ENCODE measurements around the gene ARMH3.

ARMH3 gene

GRCh38 chr10:101848408-101848807 is 207.6 kb downstream of the ARMH3 start:
- Histone ChIP-seq H3F3A (ENCODE audit: control insufficient read depth, insufficient read depth) (no peaks in the 10 kb centered on the region), H3K4me2 (ENCODE audit: low read length) (no peak overlapping the region), H4K20me1 (ENCODE audit: control insufficient read depth, insufficient read depth, low read depth, low read length) (no peaks in the 10 kb centered on the region), H3K4me1 (ENCODE audit: control insufficient read depth, low read length) (peaks cover 16% of the 10 kb centered on the region), H3K27me3 (ENCODE audit: control insufficient read depth, low read length) (no peaks in the 10 kb centered on the region), H3K4me3 (ENCODE audit: low read length) (no peak overlapping the region), H3K9me2 (replicated peaks; ENCODE audit: control insufficient read depth, low read length) (no peaks in the 10 kb centered on the region), H3K9me3 (ENCODE audit: control insufficient read depth, insufficient read depth, low read length) (no peaks in the 10 kb centered on the region), H3K36me3 (ENCODE audit: control insufficient read depth, low read length) (no peaks in the 10 kb centered on the region), H3K27ac (ENCODE audit: low read depth, low read length) (no peak overlapping the region), H3K79me2 (ENCODE audit: control insufficient read depth, low read length) (no peaks in the 10 kb centered on the region)
- TF ChIP-seq EZH2phosphoT487 (IDR thresholded peaks at IDR 0.05; ENCODE audit: borderline replicate concordance, low read length) (no peak), CTCF (IDR thresholded peaks at IDR 0.05; ENCODE audit: low read depth, low read length, poor library complexity, severe bottlenecking) (no peak)

- Histone ChIP-seq H3K4me2 (ENCODE audit: low read length) (no peak overlapping the region), H3K36me3 (ENCODE audit: control insufficient read depth, low read length) (no peaks in the 10 kb centered on the region), H3K9me2 (replicated peaks; ENCODE audit: control insufficient read depth, low read length) (no peaks in the 10 kb centered on the region), H3K79me2 (ENCODE audit: control insufficient read depth, low read length) (no peaks in the 10 kb centered on the region), H4K20me1 (ENCODE audit: control insufficient read depth, insufficient read depth, low read depth, low read length) (no peaks in the 10 kb centered on the region; the same call in 1 of the 2 replicates), H3F3A (ENCODE audit: control insufficient read depth, insufficient read depth) (no peaks in the 10 kb centered on the region), H3K9me3 (ENCODE audit: control insufficient read depth, insufficient read depth, low read length) (no peaks in the 10 kb centered on the region), H3K4me1 (ENCODE audit: control insufficient read depth, low read length) (peaks cover 40% of the 10 kb centered on the region), H3K4me3 (ENCODE audit: low read length) (no peak overlapping the region), H3K27me3 (ENCODE audit: control insufficient read depth, low read length) (peaks cover 18% of the 10 kb centered on the region), H3K27ac (ENCODE audit: low read depth, low read length) (no peak overlapping the region)
- no peak for TF ChIP-seq CTCF (IDR thresholded peaks at IDR 0.05; ENCODE audit: low read depth, low read length, poor library complexity, severe bottlenecking)
- TF ChIP-seq EZH2phosphoT487 (IDR thresholded peaks at IDR 0.05; ENCODE audit: borderline replicate concordance, low read length): no peak
Observed at GRCh38 chr10:101845893-101846292, 210.1 kb downstream of the ARMH3 start.

GRCh38 chr10:101843032-101844021 is 212.6 kb downstream of the ARMH3 start, which contains the start of gene KCNIP2:
KCNIP2 (minus strand) TSS chr10:101843800; CDS start chr10:101843568, 232 bp downstream.
- Histone ChIP-seq H3K4me3 (ENCODE audit: low read length) (peak within 1 kb of the TSS; percentile 63), H3K79me2 (ENCODE audit: control insufficient read depth, low read length) (no peaks in the 10 kb centered on the region), H3K9me3 (ENCODE audit: control insufficient read depth, insufficient read depth, low read length) (no peaks in the 10 kb centered on the region), H3K9me2 (replicated peaks; ENCODE audit: control insufficient read depth, low read length) (no peaks in the 10 kb centered on the region), H3K4me2 (ENCODE audit: low read length) (peak within 1 kb of the TSS; percentile 72), H3K36me3 (ENCODE audit: control insufficient read depth, low read length) (no peaks in the 10 kb centered on the region), H3K27ac (ENCODE audit: low read depth, low read length) (no peak within 1 kb of the TSS), H3K27me3 (ENCODE audit: control insufficient read depth, low read length) (peaks cover 18% of the 10 kb centered on the region), H3F3A (ENCODE audit: control insufficient read depth, insufficient read depth) (no peaks in the 10 kb centered on the region), H4K20me1 (ENCODE audit: control insufficient read depth, insufficient read depth, low read depth, low read length) (no peaks in the 10 kb centered on the region; the same call in 1 of the 2 replicates), H3K4me1 (ENCODE audit: control insufficient read depth, low read length) (peaks cover 48% of the 10 kb centered on the region)
- TF ChIP-seq EZH2phosphoT487 (IDR thresholded peaks at IDR 0.05; ENCODE audit: borderline replicate concordance, low read length) (no peak), CTCF (IDR thresholded peaks at IDR 0.05; ENCODE audit: low read depth, low read length, poor library complexity, severe bottlenecking) (peak; percentile 97)

All from DOHH2 (cell line).